Esophagus (tissue), 2 donors: ENCODE measurements around the gene C6orf62. TPM values are rescaled to one million over a fixed set of nuclear protein-coding genes. Genes with fewer than 3 reads are reported as not detected.
A peak's percentile ranks its signal among the peaks of the same experiment; 100 is the strongest.
"Not testable (repeated sequence)": the region's sequence is repeated elsewhere in the genome, so short reads cannot be mapped to it uniquely, and the experiment has no call there.

Experiments
- H3K27ac ChIP-seq, 2 donors: one replicate each; pipeline ENCODE4 v1.5.1; 2013; ENCODE audit warnings: low read depth in 2 of 2, mild to moderate bottlenecking in 2 of 2, inconsistent platforms in 1 of 2, low read length in 1 of 2, moderate library complexity in 1 of 2
- H3K27me3 ChIP-seq, 2 donors: one replicate each; pipeline ENCODE4 v1.6.1; 2013; ENCODE audit warnings: low read length in 2 of 2, control low read depth in 1 of 2, mild to moderate bottlenecking in 1 of 2; ENCODE audit not compliant: insufficient read depth in 2 of 2, control insufficient read depth in 1 of 2
- H3K36me3 ChIP-seq, 2 donors: one replicate each; pipeline ENCODE4 v1.6.1; 2013; ENCODE audit warnings: low read length in 1 of 2; ENCODE audit not compliant: control insufficient read depth in 2 of 2, insufficient read depth in 2 of 2
- H3K4me1 ChIP-seq, 2 donors: one replicate each; pipeline ENCODE4 v1.6.1; 2013; ENCODE audit warnings: low read length in 1 of 2; ENCODE audit not compliant: control insufficient read depth in 2 of 2, insufficient read depth in 2 of 2
- H3K4me3 ChIP-seq, 2 donors: one replicate each; pipeline ENCODE4 v1.5.1; 2013; ENCODE audit warnings: low read length in 2 of 2, mild to moderate bottlenecking in 2 of 2, low read depth in 1 of 2, moderate library complexity in 1 of 2
- H3K9me3 ChIP-seq, 2 donors: one replicate each; pipeline ENCODE4 v1.6.1; 2013; ENCODE audit warnings: mild to moderate bottlenecking in 2 of 2, low read depth in 1 of 2, low read length in 1 of 2, moderate library complexity in 1 of 2; ENCODE audit not compliant: control insufficient read depth in 2 of 2, insufficient read depth in 1 of 2
- WGBS, 2 donors: extraction: QIAGEN DNeasy Blood & Tissue Kit; methylation state at CpG; one replicate each; pipeline ENCODE4 v1.1.7; 2013; 5-methylcytosine and 5-hydroxymethylcytosine counted together
- polyA plus RNA-seq, 2 donors: library from polyadenylated mRNA; stranded (reverse); fragments of 200-250 nt; gene quantifications; one replicate each; pipeline ENCODE4 v1.2.3, GENCODE V29; 2013
- donor health status: healthy with polysubstance abuse.
- donor health status: Bipolar disorder and iron deficiency.

Gene C6orf62
- polyA plus RNA-seq, 2 donors, result 37.4 to 40.2 TPM

GRCh38 chr6:24721461-24722215, 2.7 kb upstream of the C6orf62 start:
- 2 to 7% methylated on average over 26 of the region's 26 CpGs for WGBS, 2 donors
- H3K27me3 ChIP-seq, result no peaks in the 10 kb centered on the region

GRCh38 chr6:24720604-24721460, 1.9 kb upstream of the C6orf62 start:
- Histone ChIP-seq H3K4me3 (peak overlapping the region; percentile 88 to 97), H3K27ac (peak overlapping the region; percentile 99 to 100), H3K27me3 (no peaks in the 10 kb centered on the region), H3K36me3 (no peaks in the 10 kb centered on the region), H3K4me1 (peaks cover 0 to 3% of the 10 kb centered on the region in 2 donors), H3K9me3 (no peaks in the 10 kb centered on the region)
- 0% methylated on average over 56 to 60 of the region's 60 CpGs for WGBS, 2 donors

More at GRCh38 chr6:24721461-24722215, 2.7 kb upstream of the C6orf62 start:
- peak overlapping the region; percentile 57 to 74 for H3K4me3 ChIP-seq
- H3K27ac ChIP-seq, result peak overlapping the region; percentile 98 to 99
- H3K4me1 ChIP-seq, result peaks cover 0 to 2% of the 10 kb centered on the region in 2 donors
- no peaks in the 10 kb centered on the region for H3K36me3 ChIP-seq
- no peaks in the 10 kb centered on the region for H3K9me3 ChIP-seq

- H3K27ac ChIP-seq, result peak overlapping the region; percentile 99 to 100
- H3K36me3 ChIP-seq, result peaks cover 0 to 3% of the 10 kb centered on the region in 2 donors
- no peaks in the 10 kb centered on the region for H3K9me3 ChIP-seq
- WGBS, 2 donors, result 1% methylated on average over 38 to 39 of the region's 39 CpGs
- peaks cover 0 to 3% of the 10 kb centered on the region in 2 donors for H3K4me1 ChIP-seq
- H3K4me3 ChIP-seq, result peak overlapping the region; percentile 88 to 97
- H3K27me3 ChIP-seq, result no peaks in the 10 kb centered on the region
Observed at GRCh38 chr6:24720131-24720603, 1.2 kb upstream of the C6orf62 start.

GRCh38 chr6:24718449-24719124, 367 bp downstream of the C6orf62 start:
- Histone ChIP-seq H3K27ac (peak overlapping the region in 1 of 2 donors; percentile 99), H3K4me1 (peaks cover 0 to 3% of the 10 kb centered on the region in 2 donors), H3K9me3 (no peaks in the 10 kb centered on the region), H3K36me3 (peaks cover 0 to 3% of the 10 kb centered on the region in 2 donors), H3K4me3 (peak overlapping the region in 1 of 2 donors; percentile 88), H3K27me3 (no peaks in the 10 kb centered on the region)
- 6 to 8% methylated on average over 8 of the region's 8 CpGs for WGBS, 2 donors

- not testable (repeated sequence) for H3K27me3 ChIP-seq, H3K36me3 ChIP-seq, H3K27ac ChIP-seq, H3K4me1 ChIP-seq, H3K9me3 ChIP-seq
- peak overlapping the region in 1 of 2 donors; percentile 37 for H3K4me3 ChIP-seq
- WGBS, 2 donors, result 76 to 79% methylated on average over 7 of the region's 7 CpGs
Observed at GRCh38 chr6:24716602-24717148, 2.3 kb downstream of the C6orf62 start.

GRCh38 chr6:24710519-24711303, 8.2 kb downstream of the C6orf62 start:
- no peak overlapping the region for H3K4me3 ChIP-seq
- 92 to 93% methylated on average over 10 of the region's 10 CpGs for WGBS, 2 donors
- H3K4me1 ChIP-seq, result no peaks in the 10 kb centered on the region
- H3K36me3 ChIP-seq, result peaks cover 13 to 15% of the 10 kb centered on the region in 2 donors
- H3K9me3 ChIP-seq, result no peaks in the 10 kb centered on the region
- no peaks in the 10 kb centered on the region for H3K27me3 ChIP-seq
- H3K27ac ChIP-seq, result no peak overlapping the region

GRCh38 chr6:24709014-24709711, 9.8 kb downstream of the C6orf62 start:
- no peaks in the 10 kb centered on the region for H3K4me1 ChIP-seq
- no peaks in the 10 kb centered on the region for H3K27me3 ChIP-seq
- H3K36me3 ChIP-seq, result peaks cover 10 to 15% of the 10 kb centered on the region in 2 donors
- H3K27ac ChIP-seq, result no peak overlapping the region
- H3K9me3 ChIP-seq, result no peaks in the 10 kb centered on the region
- H3K4me3 ChIP-seq, result no peak overlapping the region
- WGBS, 2 donors, result 88% methylated on average over 4 of the region's 4 CpGs

GRCh38 chr6:24708612-24709011, 10.3 kb downstream of the C6orf62 start:
- H3K9me3 ChIP-seq, result no peaks in the 10 kb centered on the region
- H3K4me1 ChIP-seq, result no peaks in the 10 kb centered on the region
- H3K36me3 ChIP-seq, result peaks cover 10 to 15% of the 10 kb centered on the region in 2 donors
- no peaks in the 10 kb centered on the region for H3K27me3 ChIP-seq
- H3K4me3 ChIP-seq, result no peak overlapping the region
- WGBS, 2 donors, result 69 to 77% methylated on average over 3 of the region's 3 CpGs
- no peak overlapping the region for H3K27ac ChIP-seq
